ENCODE measurements around the gene TRMT2A.

GRCh38 chr22:20155330-20156041 is 38.5 kb upstream of the TRMT2A start:
- TF ChIP-seq CTCF (conservative IDR thresholded peaks at IDR 0.05; ENCODE audit: low read length) = no peak
- no peak for TF ChIP-seq EZH2phosphoT487 (IDR thresholded peaks at IDR 0.05; ENCODE audit: borderline replicate concordance, low read depth, low read length)

Data from OCI-LY7 (cell line).